HG03095 (cell line): ENCODE measurements around the gene CRB1.

Source experiments
- ATAC-seq: cut with Tn5 transposase; IDR thresholded peaks from one replicate; pipeline ENCODE4 v1.9.1; 2021; ENCODE audit warnings: moderate library complexity; ENCODE audit not compliant: unreplicated experiment

The CRB1 gene

DNA sequence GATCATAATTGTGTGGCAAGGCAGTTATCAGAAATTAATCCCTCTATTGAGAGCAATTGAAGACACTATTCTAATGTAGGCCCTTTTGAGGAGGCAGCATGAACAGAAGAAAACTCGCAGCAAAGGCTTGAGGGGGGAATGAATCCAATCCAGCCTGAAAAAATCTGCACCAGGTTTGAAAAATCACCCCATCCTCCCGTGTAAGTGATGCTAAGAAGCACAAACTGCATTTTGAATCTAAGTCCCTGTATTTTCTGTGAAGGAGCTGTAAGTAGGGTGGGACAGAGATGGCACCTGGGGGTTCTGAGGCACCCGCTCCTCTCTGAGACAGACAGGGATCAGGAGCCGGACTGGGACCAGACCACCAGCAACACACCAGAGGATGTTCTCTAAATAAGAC lies at the start of gene CRB1:
CRB1 (plus strand) TSS at position 241 of the 400 bp plus-strand sequence. CDS start 161 bp downstream, outside the sequence.
- ATAC-seq = no peak

DNA sequence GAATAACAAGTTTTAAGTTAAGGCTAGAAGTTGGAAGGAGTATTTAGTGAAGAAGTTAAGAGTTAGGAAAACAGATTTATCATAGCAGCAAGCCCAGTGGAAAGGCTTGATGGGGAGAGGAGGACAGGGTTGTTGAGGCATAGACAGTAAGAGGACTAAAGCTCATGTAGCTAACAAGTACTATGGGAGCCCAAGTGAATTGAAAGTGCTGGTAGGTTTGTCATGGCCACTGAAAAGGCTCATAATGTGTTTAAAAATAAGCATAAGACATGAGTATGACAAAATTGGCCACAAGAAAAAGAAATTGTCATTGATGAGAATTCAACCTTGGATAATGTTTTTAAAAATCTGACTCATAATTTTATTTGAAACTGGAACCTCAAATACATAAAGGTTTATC lies 49.2 kb upstream of the CRB1 start:
- ATAC-seq = no peak

DNA sequence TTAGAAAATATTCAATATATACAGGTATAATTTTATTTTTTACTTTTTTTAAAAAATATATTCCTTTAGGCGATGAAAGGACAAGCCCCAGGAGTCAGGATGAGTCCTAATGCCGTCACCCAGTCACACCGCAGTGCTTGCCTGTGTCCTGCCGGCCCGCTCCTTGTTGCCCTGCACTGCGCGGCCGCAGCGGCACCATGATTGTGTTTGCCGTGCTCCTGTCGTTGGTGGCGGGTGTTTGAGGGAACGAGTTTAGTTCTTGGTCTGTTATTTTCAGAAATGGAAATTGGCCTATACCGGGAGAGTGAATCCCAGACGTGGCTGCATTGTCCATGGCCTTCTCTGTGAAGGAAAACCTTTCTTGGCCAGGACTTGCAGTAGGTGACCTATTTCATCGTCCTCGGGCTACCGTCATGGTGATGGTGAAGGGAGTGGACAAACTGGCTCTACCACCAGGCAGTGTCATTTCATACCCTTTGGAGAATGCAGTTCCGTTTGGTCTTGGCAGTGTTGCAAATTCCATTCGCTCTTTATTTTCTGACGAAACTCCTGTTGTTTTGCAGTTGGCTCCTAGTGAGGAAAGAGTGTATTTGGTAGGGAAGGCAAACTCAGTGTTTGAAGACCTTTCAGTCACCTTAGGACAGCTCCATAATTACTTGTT lies 45.9 kb upstream of the CRB1 start:
- no peak for ATAC-seq

DNA sequence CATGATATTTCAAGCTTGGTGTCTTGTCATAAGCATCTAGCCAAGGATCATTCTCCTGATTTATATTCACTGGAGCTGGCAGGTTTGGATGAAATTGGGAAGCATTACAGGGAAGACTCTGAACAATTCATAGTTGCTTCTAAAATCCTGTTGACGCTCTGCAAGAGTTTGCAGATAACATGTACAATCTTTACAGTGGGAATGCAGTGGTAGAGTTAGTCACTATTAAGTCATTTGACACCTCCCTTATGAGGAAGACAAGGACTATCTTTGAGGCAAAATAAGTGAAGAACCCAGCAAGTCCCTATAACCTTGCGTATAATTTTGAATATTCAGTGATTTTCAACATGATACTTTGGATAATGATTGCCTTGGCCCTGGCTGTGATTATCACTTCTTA lies 45.3 kb upstream of the CRB1 start:
- ATAC-seq = no peak

DNA sequence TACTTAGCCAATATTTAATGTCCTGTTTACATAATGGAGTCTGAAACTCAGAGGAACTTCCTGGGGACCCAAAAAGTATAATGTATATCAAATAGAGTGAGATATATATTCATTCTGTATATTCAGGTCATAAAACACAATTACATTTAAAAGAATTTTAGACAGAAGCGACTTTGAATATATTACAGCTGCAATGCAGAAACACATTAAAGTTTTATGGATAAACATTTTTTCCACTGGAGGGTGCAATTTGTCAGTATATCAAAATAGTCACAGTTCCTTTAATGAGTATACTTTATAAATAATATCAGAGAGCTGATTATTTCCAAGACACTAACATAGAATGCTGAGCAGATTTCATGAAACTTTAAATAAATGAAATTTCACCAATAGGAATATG lies 43.9 kb upstream of the CRB1 start:
- no peak for ATAC-seq

DNA sequence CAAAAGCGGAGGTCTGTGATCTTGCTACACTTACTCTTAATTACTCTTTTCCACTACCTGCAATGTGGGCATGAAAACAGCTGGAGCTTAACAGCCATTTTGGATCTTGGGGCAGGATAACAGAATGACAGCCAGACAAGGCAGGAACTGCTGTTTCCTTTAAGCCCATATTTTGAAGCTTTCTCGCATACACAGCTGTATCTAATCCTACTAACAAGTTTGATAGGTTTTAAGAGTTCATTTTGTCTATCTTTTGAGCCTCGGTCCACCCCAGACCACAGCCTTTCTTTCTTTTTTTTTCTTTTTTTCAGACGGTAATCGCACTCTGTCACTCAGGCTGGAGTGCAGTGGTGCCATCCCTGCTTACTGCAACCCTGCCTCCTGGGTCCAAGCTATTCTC lies 42.4 kb upstream of the CRB1 start:
- no peak for ATAC-seq

DNA sequence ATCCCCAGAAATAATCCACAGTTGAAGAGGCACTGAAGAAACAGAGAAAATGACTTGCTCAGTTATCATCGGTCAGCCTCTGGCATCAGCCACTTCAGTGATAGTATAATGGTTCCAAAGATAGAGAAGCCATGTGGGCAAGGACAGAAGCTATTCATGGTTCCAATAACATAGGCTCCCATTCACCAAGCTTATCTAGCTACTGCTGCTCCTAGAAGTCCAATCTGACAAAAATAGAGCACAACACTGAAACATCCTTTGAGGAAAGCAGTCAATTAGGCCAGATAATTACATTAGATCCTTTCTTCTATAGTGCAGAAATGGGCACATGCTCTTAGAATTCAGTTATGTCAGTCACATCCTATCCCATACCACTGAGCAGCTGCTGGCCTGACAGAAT lies 33.5 kb upstream of the CRB1 start:
- ATAC-seq = no peak

DNA sequence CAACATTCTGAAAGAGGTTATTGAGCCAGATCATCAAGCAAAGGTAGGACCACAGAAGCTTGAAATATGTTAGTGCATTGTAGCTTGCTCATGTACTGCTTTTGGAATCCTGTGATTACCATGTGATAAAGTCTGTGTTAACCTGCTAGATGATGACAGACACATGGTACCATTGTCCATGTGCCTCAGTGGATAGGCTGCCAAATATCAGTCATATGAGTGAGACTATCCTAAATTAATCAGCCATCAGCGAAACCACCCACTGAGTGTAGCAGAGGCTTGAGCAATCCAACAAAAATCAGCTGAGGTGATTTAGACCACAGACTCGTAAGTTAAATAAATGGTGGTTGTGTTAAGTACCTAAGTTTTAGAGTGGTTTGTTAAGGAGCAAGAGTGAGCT lies 32.7 kb upstream of the CRB1 start:
- ATAC-seq = no peak

DNA sequence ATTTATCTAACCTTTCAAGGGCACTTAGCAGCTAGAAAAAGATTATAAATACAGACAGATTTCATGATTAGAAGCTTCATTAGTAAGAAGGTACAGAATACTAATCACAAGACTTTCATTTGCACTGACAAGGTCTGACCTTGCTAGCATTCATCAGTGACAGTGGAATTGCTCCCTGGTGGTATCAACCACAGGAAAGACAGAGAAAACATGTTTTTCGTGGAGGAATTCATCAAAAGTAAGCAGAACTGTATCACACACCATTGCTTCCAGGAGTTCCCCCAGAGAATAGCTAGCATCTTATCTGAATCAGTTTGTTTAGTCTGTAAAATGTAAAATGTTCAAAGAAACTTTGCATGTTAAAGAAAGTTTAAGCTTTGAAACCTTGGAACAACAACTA lies 20.6 kb upstream of the CRB1 start:
- no peak for ATAC-seq

DNA sequence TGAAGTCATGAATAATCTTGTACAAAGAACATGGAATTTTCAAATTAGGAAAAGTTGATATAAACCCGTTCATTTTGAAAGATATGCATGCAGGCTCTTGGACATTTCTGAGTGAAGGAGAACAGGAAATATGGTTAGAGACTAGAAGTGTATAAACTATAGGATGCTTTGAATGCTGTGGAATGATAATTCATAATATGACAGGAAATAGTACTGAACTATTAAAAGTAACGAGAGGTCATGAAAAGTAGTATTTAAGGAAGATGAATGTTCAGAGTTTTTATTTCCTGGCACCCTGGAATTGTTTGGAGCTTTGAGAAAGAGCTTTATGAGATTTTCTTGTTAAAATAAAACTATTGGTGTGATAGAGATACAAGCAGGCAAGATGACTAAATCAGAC lies 18.7 kb upstream of the CRB1 start:
- ATAC-seq = no peak

DNA sequence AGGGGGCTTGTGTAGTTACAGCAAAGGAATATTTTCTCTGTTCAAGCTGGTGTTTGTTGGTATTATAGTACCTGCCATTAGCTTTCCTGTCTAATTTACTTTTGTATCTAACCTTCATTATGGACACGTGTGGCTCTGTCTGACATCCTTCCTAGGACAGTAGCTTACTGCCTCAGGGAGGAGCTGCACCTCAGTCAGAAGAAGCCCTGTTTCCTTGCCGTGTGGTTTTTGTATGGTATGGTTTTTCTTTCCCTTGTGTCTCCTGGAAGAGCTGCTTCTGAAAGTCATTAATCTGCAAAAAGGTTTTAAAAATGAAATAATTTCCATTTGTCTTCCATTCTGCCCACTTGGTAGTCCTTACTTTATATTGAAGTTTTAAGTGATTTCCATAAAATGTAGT lies 17.4 kb upstream of the CRB1 start:
- ATAC-seq = no peak

DNA sequence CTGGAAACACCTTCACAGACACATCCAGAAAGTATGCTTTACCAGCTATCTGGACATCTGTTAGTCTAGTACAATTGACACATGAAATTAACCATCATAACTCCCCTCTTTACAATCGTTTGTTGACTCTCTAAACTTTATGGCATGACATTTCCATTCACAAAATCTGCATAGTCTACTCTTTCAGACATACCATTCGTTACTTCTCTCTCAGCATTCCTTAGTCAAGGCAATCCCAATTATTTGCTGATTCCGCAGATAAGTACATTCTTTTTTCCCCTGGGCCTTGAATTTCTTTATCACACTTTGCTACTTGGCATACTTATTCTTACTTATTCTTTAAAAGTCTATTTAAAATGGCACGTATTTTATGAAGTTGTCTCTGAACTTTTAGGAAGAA lies 15.1 kb upstream of the CRB1 start:
- no peak for ATAC-seq

DNA sequence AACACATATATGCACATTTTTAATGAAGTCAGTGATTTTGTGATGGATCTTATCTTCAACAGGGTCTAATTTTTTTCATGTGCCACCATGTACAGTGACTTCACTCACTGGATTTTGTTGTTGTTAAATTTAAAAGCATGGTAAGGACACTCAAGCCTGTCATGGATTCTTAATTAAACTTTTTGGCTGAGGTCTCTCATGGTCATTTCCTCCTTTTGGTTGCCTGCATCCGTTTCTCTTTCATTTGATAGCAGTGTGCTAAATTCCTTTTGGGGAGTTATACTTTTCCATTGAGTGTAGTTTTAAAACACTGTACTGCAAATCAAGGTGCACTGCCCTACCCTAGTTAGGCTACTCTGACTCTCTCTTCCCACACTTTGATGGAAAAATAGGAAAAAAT lies 13.2 kb upstream of the CRB1 start:
- no peak for ATAC-seq

DNA sequence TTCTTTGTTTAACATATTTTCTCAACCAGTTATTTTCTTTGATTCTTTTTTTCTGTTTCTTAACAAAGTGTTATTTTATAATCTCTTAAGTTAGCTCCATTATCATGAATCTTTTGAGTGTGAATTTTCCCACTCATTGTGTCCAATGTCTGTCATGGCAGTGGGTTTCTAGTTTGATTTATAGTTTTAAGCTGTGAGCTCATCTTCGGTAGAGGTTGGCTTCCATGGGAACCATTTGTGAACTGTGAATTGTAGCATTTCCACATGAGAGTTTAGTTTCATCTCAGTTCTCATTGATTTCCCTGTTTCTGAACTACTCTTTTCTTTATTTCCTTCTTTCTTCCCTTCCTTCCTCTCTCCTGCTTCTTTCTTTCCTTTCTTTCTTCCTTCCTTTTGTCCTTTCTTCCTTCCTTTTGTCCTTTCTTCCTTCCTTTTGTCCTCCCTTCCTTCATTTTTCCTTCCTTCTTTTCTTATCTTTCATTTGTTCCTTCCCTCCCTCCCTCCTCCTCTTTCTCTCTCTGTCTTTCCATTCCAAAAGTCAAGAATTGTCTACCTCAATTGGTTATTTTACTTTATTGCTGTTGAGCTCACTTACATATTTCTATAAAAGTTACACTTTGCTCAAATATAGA lies 3.0 kb upstream of the CRB1 start:
- ATAC-seq = no peak

DNA sequence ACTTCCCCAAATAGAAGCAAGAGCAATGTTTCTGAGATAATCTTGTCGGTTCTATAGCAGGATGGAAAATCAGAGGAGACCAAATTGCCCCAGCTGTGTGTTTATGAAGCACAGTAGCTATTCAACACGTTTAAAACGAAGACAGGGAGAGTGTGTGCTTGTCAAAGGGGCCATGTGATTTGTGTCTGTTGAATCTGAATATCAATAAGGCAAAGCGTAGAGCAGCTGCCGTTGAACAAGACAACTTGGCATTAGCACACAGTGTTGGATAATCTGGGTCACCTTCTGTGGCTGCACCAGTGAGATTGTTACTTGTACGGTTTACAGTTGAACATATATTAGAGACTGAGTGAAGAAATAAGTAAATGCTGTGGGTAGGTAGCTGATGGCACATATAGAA lies 1.0 kb downstream of the CRB1 start:
- ATAC-seq = no peak

DNA sequence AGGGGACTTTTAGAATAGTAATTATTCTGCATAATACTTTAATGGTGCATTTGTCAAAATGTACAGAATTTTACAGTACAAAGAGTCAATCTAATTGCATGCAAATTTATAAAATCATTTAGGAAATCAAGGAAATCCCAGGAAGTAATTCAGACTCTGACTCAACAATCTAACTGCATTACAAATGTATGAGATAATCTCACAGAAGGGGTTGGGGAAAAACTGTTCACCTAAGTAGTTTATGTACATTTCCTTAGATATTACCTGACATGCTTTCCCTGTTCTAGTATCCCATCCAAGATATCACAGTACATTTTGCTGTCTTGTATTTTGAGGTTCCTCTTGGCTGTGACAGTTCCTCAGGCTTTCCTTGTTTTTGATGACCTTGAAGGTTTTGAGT lies 4.7 kb downstream of the CRB1 start:
- no peak for ATAC-seq

DNA sequence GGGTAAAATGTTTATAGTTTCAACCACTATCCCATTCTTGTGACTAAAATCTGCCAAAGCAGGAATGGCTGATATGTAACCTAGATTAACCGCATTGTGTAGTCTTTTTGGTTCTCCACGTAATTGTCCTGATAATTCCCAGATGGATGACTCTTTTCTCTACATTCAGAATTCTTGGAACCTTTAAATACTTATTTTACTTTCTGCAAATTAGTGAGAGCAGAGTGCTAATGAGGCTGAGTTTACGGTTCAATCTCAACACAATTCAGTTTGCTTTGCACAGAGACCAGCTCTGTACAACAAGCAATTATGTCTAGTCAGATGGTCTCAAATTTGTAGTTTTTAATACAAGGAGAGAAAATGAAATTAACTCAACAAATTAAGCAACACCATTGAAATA lies 9.1 kb downstream of the CRB1 start:
- ATAC-seq = no peak

DNA sequence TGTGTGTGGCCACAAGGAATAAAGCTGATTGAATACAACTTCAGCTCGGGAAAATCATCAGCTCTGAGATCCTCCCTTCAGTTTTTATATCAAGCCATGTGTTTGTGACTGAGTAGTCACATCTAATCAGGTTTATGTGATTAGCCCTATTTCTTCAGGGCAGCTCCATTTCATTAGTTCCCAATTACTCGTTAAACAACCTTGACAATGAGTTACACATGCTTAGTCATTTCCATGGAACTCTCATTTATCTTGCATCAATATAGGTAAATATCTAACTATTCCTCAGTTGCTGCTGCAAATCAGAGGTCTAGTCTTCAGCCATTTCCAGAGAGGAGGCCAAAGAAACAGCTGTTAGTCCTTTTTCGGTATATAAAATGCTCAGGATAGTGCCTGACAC lies 16.3 kb downstream of the CRB1 start:
- ATAC-seq = no peak

DNA sequence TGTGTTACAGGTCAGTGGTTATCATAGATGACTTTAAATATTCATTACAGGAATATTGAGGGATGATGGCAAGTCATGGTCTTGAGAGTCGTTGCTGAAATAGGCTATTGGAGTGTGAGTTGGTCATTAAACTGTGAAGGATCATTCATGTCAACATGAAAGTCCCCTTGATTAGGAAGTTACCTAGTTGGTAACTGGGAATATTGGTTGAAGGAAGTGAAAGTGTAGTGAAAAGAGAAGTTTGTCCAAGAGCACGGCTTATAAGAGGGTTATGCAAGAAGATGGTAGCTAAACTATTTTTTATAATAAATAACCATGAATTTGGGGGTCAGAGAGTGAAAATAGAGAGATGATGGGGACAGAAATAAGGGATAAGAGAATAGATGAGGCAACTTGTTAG lies 16.9 kb downstream of the CRB1 start:
- ATAC-seq = no peak

DNA sequence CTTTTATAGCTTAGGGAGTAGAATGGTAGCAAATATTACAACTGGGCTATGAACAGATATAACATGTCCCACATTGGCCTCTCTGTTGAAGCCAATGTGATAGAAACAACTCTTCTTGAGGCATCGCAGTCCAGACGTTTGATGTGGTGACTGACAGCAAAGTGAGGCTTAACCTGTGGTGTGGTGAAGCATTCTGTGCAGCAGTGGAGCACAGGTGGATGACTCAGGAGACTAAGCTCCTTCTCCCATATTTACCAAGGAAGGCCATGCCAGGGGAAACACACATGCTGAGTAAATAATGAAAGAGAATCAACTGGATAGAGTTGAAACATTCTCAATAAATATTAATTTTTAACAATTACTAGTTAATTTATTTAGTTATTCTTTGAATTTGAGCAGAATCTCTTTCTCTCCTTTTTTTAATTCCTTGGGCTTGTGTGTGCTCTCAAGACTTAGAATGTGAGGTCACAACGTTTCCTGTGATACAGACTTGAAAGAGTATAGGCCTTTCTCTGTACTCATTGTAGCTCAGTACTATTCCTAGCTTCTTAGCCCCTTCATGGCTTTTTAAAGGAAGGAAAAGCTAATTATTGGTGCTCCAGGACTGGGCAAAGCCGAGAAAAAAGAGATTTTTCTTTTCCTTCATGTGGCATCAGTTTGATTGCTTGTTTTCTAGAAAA lies 17.6 kb downstream of the CRB1 start:
- no peak for ATAC-seq

DNA sequence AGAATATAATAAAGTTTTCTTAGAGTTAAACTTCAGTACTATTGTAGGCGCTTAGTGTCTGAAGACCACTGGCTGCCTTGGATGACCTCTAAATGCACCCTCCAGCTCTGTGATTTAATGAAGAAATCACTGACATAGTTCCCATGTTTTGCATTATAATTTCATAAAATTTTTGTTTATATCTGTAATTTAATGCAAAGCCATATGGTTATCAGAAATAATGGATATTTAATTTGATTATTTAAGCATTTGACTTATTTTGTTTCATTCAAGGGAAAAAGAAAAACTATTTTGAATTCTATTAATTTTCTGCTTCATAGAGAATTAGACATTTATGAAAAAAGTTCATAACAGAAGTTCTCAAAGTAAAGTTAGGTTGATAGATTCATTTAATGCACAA lies 18.6 kb downstream of the CRB1 start:
- no peak for ATAC-seq

DNA sequence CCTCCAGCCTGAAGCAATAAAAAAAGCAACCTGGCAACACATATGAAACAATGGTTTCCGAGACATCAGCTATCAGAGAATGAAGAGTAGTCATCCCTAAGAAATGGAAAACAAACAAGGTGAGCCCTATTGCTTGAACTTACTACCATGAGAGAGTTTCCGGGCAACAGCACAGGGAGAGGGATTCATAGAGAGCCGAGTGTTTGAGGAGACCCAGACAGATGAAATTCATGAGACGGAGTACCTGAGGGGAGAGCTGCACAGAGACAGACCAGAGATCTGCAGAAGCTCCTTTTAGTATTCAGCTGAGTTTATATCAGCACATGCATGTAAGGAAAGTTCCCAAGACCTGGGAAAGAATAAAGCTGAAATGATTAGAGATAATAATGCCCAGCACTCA lies 19.8 kb downstream of the CRB1 start:
- no peak for ATAC-seq

DNA sequence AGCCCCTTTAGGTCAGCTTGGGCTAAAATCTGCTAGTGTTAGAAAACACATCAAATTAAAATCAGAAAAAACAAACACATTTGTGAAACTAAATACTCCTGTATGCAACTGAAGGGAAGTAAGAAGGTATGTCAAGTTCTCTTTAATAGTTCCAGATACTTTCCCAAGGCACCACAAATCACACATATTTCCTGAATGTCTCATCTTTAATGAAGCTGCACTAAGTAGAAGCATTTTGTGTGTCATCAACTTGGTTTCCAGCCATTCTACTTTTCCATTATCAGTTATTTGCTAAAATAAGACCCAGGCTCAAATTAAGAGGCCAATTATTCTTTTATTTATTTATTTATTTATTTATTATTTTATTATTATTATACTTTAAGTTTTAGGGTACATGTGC lies 34.7 kb downstream of the CRB1 start:
- no peak for ATAC-seq
